GM18511 (cell line): ENCODE results near the gene SPRED2.

Experiments used
- ATAC-seq: cut with Tn5 transposase; IDR thresholded peaks from one replicate; pipeline ENCODE4 v1.9.1; 2021; ENCODE audit warnings: mild to moderate bottlenecking, moderate library complexity; ENCODE audit not compliant: unreplicated experiment

The SPRED2 gene

DNA sequence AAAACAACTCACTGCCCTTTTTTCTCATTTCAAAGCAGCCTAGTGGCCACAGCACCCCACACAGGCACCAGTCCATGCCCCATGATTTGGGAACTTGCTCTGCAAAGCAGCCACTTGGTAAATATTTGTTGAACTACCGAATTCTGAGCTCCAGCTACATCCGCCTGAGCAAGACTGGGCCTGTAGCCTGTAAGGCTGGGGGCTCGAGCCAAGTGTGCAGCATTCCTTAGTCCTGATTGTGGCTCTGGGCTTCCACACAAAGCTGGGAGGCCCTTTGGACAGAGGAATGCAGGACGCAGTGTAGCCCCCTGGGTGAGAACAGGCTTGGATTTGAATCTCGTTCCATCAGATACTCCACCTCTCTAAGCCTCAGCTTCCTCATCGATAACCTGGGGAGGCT lies 116.3 kb downstream of the SPRED2 start:
- ATAC-seq: no peak

DNA sequence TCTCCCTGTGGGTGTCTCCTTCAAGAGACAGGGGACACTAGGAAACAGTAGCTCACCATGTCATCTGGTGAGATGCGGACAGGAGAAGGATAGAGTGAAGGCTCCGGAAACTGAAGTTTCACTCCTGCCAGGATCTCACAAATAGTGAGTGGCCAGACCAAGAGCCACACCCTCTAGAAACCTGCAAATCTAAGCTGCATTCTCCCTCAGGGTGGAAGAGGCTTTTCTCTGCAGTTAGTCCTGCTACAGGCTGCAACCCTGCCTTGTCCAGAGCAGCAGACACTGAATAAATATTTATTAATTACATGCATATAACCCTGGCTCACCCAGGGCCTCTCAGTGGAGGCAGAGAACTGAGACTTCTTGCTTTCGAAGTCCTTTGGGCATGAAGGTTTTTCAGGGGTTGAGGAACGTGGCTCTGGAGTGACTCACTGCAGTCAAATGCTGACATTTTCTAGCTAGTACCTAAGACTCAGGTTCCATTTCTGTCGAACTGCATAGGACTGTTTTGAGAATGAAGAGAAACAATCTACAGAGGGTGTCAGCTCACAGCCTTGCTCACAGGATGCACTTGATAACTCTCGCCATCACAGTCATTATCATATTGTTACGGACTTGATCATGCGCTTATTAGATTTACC lies 117.5 kb downstream of the SPRED2 start:
- no peak for ATAC-seq

DNA sequence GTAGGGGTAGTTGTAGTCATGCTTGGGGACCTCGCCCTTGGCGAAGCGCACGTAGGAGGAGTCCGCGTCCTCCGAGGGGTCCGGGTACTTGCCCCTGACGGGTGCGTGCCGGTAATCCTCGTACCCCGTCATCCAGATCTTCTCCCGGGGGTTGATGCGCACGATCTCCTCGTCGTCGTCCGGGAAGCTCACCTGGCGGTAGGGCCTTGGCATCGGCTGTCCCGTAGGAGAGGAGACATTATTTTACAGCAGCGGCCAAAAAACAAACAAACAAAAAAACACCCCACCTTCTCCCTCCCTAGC lies 118.5 kb downstream of the SPRED2 start:
- ATAC-seq: no peak

DNA sequence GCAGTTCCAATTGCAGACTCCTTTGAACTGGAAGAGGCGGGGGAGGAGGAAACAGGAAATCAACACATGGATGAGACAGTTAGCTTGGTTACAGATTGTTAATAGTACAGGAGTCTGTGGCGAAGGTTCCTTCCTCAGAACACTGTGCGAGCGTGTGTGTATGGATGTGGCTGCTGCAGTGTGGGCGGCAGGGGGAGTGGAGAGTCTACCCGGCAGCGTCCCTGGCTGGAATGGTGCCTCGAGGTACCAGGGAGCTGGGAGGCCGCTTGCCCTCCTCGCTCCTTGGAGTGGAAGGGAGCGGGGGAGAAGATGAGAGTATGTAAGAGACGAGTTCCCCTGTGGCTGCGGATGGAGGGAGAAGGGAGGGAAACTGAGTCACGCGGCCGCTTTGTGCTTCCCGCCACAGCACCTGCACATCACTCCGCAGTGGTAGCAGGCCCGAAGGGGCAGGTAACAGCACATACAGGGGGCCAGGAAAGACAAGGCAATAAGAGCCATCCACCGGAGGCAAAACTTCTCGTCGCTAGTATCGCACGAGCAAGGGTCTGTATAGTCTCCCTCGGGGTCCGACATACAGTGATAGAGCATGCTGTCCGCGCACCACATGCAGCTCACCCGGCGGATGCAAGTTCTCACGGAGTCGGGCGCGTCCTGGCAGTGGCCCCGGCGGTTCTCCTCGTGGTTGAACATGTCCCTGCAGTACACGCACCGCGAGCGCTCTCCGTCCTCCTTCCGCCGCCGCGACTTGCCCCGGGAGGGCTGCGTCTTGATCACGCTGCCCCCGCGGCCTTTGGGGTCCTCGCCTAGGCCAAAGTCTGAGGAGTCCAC lies 119.1 kb downstream of the SPRED2 start:
- no peak for ATAC-seq

DNA sequence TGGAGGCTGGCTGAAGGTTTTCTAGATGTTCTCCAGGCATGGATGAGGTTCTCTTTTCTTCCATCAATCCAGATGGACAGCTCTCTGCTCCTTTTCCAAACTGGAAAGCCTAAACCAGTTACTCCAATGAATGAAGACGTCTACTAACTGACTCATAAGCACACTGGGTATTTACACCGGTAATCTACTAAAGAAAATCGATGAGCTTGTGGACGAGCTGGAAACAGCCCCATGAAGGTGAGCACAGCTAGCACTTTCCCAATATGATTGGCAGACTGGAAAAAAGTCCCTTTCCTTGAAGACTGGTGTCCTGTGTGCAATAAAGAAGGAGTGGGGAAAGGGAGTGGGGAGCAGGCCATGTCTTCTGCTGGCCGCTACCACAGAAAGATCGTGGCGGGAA lies 120.8 kb downstream of the SPRED2 start:
- ATAC-seq: no peak

DNA sequence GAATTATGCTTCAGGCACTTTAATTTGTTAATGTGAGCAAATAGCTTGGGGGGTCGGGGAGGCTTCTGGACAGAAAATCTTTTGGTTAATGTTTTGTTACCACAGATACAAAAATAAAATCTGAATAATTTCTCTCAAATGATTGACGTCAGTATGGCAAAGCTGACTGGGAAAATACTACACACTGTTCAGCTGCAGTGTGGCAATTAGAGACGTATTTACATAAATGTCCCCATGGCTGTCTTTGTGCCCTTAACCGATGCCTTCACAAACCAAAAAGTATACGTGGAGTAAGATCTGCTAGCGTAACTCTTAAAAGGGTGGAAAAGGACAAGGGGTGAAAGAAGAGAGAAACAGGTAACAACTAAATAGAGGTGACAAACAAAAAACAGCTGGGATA lies 121.3 kb downstream of the SPRED2 start:
- ATAC-seq: no peak

DNA sequence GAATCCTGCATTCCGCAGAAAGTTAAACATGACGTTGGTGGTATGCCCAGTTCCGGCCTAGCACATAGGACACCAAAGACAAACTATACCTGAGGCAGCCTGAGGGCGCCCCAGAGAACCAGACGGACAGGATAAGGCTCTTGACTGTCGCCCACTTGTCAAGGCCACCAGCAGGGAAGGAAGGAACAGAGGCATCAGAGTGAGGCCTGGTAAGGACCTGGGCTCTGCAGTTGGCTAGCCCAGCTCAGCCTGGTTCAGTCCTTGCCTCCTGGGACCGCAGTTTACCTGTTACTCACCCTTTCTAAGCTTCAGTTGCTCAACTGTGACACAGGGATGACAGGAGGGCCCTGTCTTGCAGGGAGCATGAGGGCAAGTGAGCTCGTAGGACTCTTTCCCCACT lies 122.7 kb downstream of the SPRED2 start:
- no peak for ATAC-seq

DNA sequence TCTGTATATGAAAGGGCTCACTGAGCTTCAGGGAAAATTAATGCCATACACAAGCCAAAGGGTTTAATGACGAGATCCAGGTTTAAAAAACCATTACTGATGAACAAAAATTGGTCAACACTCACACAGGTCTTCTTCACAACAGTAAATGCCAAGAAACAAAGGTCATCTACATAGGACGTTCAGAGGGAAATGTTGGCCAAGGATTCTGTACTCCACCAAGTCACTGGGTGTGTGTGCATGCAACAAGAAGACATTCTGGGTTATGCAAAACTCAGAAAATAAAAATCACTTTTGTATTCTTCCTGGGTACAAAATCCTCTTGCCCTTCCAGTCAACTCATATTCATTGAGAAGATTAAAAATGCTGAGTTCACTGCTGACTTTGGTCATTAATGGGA lies 126.5 kb downstream of the SPRED2 start:
- ATAC-seq: no peak

DNA sequence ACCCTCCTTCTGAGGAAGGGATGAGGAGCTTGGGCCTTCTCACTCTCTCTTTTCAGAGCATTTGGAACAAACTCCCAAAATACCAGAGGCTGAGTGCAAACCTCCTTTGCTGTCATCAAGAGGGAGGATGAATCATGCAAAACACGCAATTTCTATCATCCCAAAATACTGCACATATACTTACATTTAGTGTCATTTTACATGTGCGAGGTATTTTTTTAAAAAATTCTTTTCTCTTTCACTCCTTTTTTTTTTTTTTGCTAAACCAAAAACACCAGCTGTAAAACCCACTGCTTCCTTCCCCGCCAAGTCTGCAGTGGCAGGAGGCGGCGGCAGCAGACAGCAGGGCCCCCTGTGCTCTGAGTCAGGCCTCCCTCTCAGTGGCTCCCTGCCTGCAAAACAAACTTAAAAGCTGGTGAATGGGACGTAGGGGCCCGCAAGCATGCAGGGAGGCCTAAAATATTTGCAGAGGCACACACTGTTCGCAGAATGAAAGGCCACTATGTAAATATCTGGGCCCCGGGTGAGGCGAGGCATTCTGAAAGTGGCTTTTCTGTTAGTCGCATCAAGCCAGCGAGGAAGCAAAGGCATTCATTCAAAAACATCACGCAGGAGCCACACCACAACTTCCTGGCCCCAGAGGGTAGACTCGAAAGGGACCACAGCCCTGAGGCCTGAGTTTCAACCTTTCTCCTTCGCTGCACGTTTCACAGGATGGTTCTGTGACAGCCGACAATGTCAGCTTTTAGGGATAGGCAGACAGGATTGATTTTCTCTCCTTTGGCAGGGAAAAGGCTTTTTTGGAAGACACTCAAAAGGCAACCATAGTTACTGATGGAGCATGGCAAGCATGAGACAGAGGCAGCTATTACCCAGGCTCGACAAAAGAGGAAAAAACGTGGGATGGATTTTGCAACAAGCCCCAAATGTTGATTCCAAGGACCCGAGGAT lies 131.4 kb downstream of the SPRED2 start:
- peak; percentile 88 for ATAC-seq

DNA sequence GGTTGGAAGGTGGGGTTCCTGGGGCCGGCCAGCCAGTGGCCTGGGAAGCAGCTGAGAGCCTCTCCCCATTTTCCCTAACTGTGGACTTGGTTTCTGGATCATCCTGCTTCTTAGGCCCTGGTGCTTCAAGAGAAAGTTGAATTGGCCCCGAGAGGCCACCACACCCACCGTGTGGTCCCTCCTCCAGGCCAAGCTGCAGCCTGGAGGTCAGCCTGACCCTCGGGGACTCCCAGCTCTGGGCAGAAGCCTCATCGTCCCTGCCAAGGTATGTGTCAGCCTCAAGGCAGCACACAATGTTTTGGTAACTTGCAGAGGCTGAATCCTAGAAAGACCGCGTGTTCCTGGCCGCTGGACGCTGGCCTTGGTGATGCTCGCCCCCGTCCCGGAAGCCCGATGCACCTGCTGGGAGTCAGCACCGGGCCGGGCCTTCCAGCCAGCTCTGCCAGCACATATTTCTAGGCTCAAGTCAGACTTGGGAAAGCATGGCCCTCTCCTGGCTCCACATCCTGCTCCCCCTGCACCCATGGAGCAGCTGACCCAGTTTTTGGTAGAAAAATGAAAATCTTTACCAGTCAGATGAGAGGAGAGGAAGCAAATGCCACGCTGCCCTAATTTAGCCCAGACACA lies 132.2 kb downstream of the SPRED2 start:
- no peak for ATAC-seq

DNA sequence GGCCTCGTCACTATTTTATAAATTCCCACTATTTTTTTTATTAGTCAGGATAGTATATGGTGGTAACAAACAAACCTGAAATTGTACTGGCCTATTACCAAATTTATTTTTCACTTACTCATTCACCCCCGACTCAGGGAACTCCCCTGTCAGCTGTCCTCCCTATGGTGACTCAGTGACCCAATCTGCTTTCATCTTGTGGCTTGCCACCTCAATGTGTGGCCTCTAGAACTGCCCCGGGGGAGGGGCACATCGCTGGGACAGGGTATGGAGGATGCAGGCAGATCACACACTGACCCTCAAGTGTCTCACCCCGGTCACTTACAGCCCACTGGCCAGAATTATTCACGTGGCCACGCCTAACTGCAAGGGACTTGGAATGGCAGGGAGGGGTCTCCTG lies 133.2 kb downstream of the SPRED2 start:
- no peak for ATAC-seq

DNA sequence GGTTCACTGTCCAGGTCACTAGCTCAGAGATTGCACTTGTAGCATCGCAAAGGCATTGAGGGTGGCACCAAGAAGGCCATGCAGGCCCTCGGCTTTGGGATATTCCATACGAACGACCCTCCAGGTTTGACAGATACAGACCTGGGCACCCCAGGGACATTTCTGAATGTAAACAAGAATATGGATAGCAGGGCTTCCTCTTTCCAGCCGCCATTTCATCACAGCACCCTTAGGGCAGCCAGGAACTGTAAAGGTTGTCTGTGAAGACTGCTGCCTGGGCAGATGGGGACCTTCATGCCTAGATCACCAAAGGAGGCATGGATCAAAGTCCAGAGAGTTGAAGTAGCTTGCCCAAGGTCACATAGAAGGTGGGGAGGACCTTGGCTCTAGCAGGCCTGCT lies 134.3 kb downstream of the SPRED2 start:
- ATAC-seq: no peak

DNA sequence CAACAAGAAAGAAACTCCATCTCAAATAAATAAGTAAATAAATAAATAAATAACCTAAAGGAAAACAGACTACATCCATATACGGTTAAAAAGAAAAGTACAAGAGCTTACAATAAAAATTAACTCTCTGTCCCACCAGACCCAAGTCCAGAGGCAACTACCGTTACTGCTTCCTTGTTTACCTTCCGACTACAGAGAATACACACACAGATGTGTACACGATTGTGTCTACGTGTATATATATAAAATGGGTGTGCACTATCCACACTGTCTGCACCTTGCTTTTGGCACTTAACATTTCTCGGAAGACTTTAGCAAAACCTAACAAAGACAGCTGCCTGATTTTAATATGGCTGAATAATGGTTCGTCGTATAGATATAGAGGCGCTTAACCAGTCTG lies 134.9 kb downstream of the SPRED2 start:
- ATAC-seq: no peak

DNA sequence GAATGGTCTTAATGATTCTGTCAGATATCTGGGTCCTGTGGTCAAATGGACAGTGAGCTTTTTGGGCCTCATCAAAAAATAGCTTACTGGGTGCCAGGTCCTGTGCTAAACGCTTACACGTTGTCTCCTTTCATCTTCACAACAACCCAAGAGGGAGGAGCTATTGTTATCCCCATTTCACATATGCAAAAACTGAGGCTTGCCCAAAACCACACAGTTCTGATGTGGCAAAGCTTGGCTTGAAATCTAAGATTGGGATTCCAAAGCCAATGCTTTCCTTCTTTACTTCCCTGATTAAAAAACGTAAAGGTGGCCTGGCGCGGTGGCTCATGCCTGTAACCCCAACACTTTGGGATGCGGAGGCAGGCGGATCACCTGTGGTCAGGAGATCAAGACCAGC lies 135.4 kb downstream of the SPRED2 start:
- no peak for ATAC-seq

DNA sequence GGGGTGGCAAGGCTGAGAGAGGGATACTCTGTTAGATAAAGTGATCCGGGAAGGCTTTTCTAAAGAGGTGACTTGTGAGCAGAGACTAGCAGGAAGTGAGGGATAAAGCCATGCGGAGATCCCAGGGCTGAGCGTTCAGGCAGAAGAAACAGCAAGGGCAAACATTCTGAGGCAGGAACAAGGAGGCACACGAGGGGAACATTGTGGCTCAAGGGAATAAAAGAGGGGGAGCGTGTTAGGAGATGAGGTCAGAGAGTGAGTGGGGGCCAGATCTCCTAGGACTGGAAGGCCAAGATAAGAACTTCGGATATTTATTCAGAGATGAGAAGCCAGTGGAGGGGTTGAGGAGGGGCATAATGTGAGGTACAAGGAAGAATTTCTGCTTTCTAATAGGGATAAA lies 137.7 kb downstream of the SPRED2 start:
- ATAC-seq: no peak

DNA sequence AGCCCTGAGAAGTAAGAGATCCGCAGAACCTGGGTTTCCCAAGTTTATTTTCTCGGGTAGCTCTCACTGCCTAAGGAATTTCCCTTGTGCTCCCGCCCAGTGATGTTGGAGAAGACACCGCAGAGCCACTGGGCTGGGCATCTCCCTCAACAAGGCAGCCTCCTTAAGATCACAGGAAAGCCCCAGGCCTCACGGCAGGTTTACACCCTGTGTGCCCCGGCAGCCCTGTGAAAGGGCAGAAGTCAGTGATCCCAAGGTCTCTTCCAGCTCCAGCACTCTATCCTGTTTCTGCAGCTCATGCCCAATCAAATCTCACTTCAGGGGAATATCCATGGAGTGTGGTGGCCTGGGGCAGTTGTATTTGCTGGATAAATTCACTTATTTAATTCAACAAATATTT lies 138.3 kb downstream of the SPRED2 start:
- ATAC-seq: no peak

DNA sequence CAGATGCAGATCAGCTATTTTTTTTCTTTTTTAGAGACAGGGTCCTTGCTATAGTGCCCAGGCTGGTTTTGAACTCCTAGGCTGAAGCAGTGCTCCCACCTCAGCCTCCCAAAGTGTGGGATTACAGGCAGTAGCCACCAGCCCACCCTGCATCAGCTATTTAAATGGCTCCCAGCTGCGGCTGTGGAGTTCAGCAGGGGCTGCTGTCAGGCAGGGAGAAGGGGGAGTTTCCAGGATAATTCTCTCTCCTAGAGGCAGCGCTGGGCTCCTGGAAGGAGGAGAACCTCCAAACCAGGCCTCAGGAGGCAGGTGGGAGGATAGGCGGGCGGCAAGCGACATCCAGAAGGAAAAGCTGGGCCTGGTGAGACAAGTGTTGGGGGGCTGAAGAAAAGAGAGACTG lies 139.0 kb downstream of the SPRED2 start:
- ATAC-seq: no peak

DNA sequence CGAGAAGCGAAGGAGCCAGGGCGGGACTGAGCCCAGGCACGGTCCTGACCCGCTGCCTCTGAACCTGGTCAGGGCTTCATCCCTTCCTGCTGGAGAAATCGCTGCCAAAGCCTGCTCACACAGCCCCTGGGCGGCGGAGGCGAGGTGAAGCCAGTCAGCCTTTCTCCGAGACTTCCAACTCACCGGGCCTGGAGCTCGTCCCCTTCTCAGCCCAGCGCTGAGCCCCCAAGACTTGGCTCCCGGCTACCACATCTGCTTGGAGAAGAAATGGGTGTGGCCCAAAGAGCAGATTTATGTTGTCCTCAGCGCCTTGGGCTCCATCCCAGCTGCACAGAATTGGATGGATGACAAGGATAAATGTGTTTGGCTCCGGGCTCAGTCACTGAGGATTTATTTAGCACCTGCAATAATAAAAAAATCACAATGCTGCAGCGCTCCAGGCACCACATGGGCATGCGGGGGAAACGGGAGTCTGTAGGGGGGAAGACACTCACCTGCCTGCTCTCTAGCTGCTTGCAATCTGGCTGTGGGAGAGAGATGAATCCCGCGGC lies 139.9 kb downstream of the SPRED2 start:
- no peak for ATAC-seq

DNA sequence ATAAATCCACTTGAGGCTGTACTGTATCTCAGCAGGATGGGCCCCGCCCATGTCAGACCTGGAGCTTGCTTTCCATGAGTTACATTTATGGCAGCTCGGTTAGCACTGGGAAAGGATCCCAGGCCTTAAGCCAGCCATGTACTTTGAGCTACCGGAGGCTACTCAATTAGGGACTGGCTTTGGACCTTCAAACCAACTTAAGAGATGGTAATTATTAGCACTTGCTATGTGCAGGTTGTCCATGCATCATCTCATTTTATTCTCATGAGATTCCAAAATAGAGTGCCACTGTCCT lies 140.3 kb downstream of the SPRED2 start:
- ATAC-seq: no peak

DNA sequence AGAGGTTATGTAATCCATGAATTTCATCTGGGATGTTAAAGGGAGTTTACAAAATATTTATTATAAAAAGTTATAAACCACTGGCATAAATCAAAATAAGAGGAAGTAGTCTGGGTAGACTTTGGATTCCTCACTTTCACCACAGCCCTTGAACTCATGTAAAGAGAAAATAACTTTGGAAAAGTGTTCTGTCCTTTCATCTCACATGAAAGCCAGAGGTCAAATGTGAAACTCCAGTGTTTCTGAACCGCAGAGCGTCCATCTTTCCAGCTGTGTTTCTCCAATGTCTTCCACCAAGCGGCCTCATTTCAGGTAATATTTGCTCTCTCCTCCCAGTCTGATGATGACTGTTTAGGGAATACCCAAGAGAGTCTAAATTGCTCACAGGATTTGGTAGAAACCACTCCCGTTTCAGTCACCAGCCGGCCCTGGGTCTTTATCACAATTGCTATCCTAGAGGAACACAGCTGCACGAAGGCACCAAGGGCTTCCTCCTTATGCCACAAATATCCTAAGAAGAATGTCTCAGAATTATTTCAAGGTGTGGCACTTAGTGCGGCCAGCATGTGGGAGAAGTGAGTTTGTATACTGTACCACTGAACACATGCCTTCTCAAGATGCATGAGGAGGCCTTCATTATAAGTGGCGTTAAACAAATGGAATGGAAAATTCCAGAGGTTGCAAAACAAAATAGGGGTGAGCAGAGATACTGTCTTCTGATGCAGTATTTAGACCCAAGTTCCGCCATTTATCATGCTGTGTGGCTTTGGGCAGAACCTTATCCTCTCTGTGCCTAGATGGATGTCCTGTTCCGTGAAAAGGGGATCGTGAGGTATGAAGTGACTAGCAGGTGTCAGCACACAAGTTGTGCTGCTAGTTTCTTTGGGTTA lies 140.9 kb downstream of the SPRED2 start:
- ATAC-seq: no peak
